BE2C (cell line): Measurements from ENCODE around the gene PRKX.

Experiments
- DNase-seq: peaks from one replicate; pipeline ENCODE4 v3.0.0-alpha.2; 2020
- H3K27me3 ChIP-seq: fragments of 250-450 bp; sonication (Bioruptor Pico); 2 replicates; pipeline ENCODE4 v1.5.1; 2020; ENCODE audit warnings: mild to moderate bottlenecking
- H3K36me3 ChIP-seq: fragments of 250-450 bp; sonication (Bioruptor Pico); 2 replicates; pipeline ENCODE4 v1.5.1; 2020; ENCODE audit warnings: mild to moderate bottlenecking
- H3K4me1 ChIP-seq: fragments of 250-450 bp; sonication (Bioruptor Pico); 2 replicates; pipeline ENCODE4 v1.5.1; 2020
- H3K4me3 ChIP-seq: 2 replicates; pipeline ENCODE4 v1.5.1; 2011; ENCODE audit warnings: low read depth, low read length
- H3K9me3 ChIP-seq: fragments of 250-450 bp; sonication (Bioruptor Pico); 2 replicates; pipeline ENCODE4 v1.5.1; 2020
- CTCF ChIP-seq: IDR thresholded peaks from 2 replicates; pipeline ENCODE4 v1.5.1; 2012; ENCODE audit warnings: mild to moderate bottlenecking, low read depth, low read length

PRKX gene

GRCh38 chrX:3603026-3603661, 110.3 kb downstream of the PRKX start:
- no peak for TF ChIP-seq CTCF
- Histone ChIP-seq H3K9me3 (no peaks in the 10 kb centered on the region), H3K36me3 (no peaks in the 10 kb centered on the region), H3K4me1 (no peaks in the 10 kb centered on the region), H3K27me3 (no peaks in the 10 kb centered on the region), H3K4me3 (no peak overlapping the region)
- no peak for DNase-seq

GRCh38 chrX:3599802-3600430, 113.5 kb downstream of the PRKX start:
- no peak for DNase-seq
- no peak overlapping the region for H3K4me3 ChIP-seq
- no peaks in the 10 kb centered on the region for H3K36me3 ChIP-seq
- H3K27me3 ChIP-seq = no peaks in the 10 kb centered on the region
- no peaks in the 10 kb centered on the region for H3K9me3 ChIP-seq
- H3K4me1 ChIP-seq = no peaks in the 10 kb centered on the region
- no peak for TF ChIP-seq CTCF

- no peak for TF ChIP-seq CTCF
Measured at GRCh38 chrX:3598709-3599108, 114.7 kb downstream of the PRKX start.

GRCh38 chrX:3598046-3598605, 115.3 kb downstream of the PRKX start:
- Histone ChIP-seq H3K4me1 (no peaks in the 10 kb centered on the region), H3K4me3 (no peak overlapping the region)
- no peak for TF ChIP-seq CTCF

More at GRCh38 chrX:3598709-3599108, 114.7 kb downstream of the PRKX start:
- H3K27me3 ChIP-seq = no peaks in the 10 kb centered on the region
- no peaks in the 10 kb centered on the region for H3K36me3 ChIP-seq
- DNase-seq = no peak
- H3K4me1 ChIP-seq = no peaks in the 10 kb centered on the region
- H3K9me3 ChIP-seq = no peaks in the 10 kb centered on the region
- H3K4me3 ChIP-seq = no peak overlapping the region

GRCh38 chrX:3592184-3592583, 121.3 kb downstream of the PRKX start:
- no peak for TF ChIP-seq CTCF
- DNase-seq = no peak
- H3K9me3 ChIP-seq = no peaks in the 10 kb centered on the region
- no peaks in the 10 kb centered on the region for H3K36me3 ChIP-seq
- H3K4me3 ChIP-seq = no peak overlapping the region
- H3K27me3 ChIP-seq = no peaks in the 10 kb centered on the region
- no peaks in the 10 kb centered on the region for H3K4me1 ChIP-seq

More at GRCh38 chrX:3598046-3598605, 115.3 kb downstream of the PRKX start:
- Histone ChIP-seq H3K9me3 (no peaks in the 10 kb centered on the region), H3K36me3 (no peaks in the 10 kb centered on the region), H3K27me3 (no peaks in the 10 kb centered on the region)
- DNase-seq = no peak

- TF ChIP-seq CTCF = no peak
- no peak for DNase-seq
- no peaks in the 10 kb centered on the region for H3K4me1 ChIP-seq
- H3K27me3 ChIP-seq = no peaks in the 10 kb centered on the region
- no peaks in the 10 kb centered on the region for H3K36me3 ChIP-seq
- H3K9me3 ChIP-seq = no peaks in the 10 kb centered on the region
- H3K4me3 ChIP-seq = no peak overlapping the region
Measured at GRCh38 chrX:3589474-3589873, 124.0 kb downstream of the PRKX start.
